Neuronal stem cell (in vitro differentiated cells): Measurements from ENCODE around the gene MYF6.

ENCODE experiments used
- DNase-seq: peaks from one replicate; pipeline ENCODE4 v3.0.0-alpha.2; 2013; ENCODE audit warnings: low spot score
- H2AFZ ChIP-seq: one replicate; pipeline ENCODE4 v1.6.1; 2013; ENCODE audit warnings: mild to moderate bottlenecking, low read length, inconsistent platforms
- H2AK5ac ChIP-seq: 2 replicates; pipeline ENCODE4 v1.6.1; 2013; ENCODE audit warnings: low read depth, mild to moderate bottlenecking, inconsistent platforms, low read length, moderate library complexity, mixed read lengths
- H2BK120ac ChIP-seq: 2 replicates; pipeline ENCODE4 v1.6.1; 2013; ENCODE audit warnings: low read depth, mild to moderate bottlenecking, inconsistent platforms, low read length, moderate library complexity, mixed read lengths
- H2BK12ac ChIP-seq: one replicate; pipeline ENCODE4 v1.6.1; 2013; ENCODE audit warnings: low read length, inconsistent platforms
- H2BK15ac ChIP-seq: 2 replicates; pipeline ENCODE4 v1.6.1; 2013; ENCODE audit warnings: mild to moderate bottlenecking, low read length, inconsistent platforms, mixed read lengths
- H2BK5ac ChIP-seq: one replicate; pipeline ENCODE4 v1.6.1; 2013; ENCODE audit warnings: inconsistent platforms, mild to moderate bottlenecking, low read length, moderate library complexity
- H3K14ac ChIP-seq: one replicate; pipeline ENCODE4 v1.6.1; 2013; ENCODE audit warnings: low read length, inconsistent platforms
- H3K18ac ChIP-seq: 2 replicates; pipeline ENCODE4 v1.6.1; 2013; ENCODE audit warnings: low read length, inconsistent platforms
- H3K23ac ChIP-seq: 2 replicates; pipeline ENCODE4 v1.6.1; 2013; ENCODE audit warnings: low read depth, mild to moderate bottlenecking, mixed read lengths, low read length, inconsistent platforms; ENCODE audit not compliant: poor library complexity
- H3K27ac ChIP-seq: replicated peaks from 3 replicates; pipeline ENCODE4 v1.5.1; 2013; ENCODE audit warnings: low read length, inconsistent platforms
- H3K27me3 ChIP-seq, 3 experiments: 2 replicates each; pipeline ENCODE4 v1.6.1; 2013; ENCODE audit warnings: low read length in 3 of 3, mild to moderate bottlenecking in 2 of 3, inconsistent platforms in 1 of 3, low read depth in 1 of 3, mixed read lengths in 1 of 3, moderate library complexity in 1 of 3; ENCODE audit not compliant: control insufficient read depth in 3 of 3, insufficient read depth in 3 of 3
- H3K36me3 ChIP-seq, 2 donors: replicated peaks in 1 of 2; 2 replicates each; pipeline ENCODE4 v1.6.1; 2013; ENCODE audit warnings: low read length in 2 of 2; ENCODE audit not compliant: control insufficient read depth in 2 of 2, insufficient read depth in 2 of 2
- H3K4ac ChIP-seq: 2 replicates; pipeline ENCODE4 v1.6.1; 2013; ENCODE audit warnings: inconsistent platforms, mild to moderate bottlenecking, low read length, moderate library complexity
- H3K4me1 ChIP-seq, 2 donors: 1 replicate in 1 of 2; 2 replicates in 1 of 2; pipeline ENCODE4 v1.6.1; 2013; ENCODE audit warnings: low read length in 2 of 2, low read depth in 1 of 2; ENCODE audit not compliant: control insufficient read depth in 2 of 2, insufficient read depth in 1 of 2
- H3K4me2 ChIP-seq: one replicate; pipeline ENCODE4 v1.6.1; 2013; ENCODE audit warnings: mild to moderate bottlenecking, low read length, inconsistent platforms; ENCODE audit not compliant: insufficient read depth, poor library complexity, severe bottlenecking
- H3K4me3 ChIP-seq, 2 donors: 2 replicates each; pipeline ENCODE4 v1.5.1; 2013; ENCODE audit warnings: low read length in 2 of 2, mild to moderate bottlenecking in 2 of 2, inconsistent platforms in 1 of 2, moderate library complexity in 1 of 2
- H3K79me1 ChIP-seq: one replicate; pipeline ENCODE4 v1.6.1; 2013; ENCODE audit warnings: low read depth, mild to moderate bottlenecking, inconsistent platforms, low read length, moderate library complexity
- H3K9ac ChIP-seq: one replicate; pipeline ENCODE4 v1.6.1; 2013; ENCODE audit warnings: mild to moderate bottlenecking, low read depth, low read length, inconsistent platforms; ENCODE audit not compliant: poor library complexity
- H3K9me3 ChIP-seq, 2 donors: replicated peaks in 1 of 2; 2 replicates each; pipeline versions ENCODE3 to v1.6.1; 2013; ENCODE audit warnings: low read length in 2 of 2, mild to moderate bottlenecking in 2 of 2, inconsistent platforms in 1 of 2, low read depth in 1 of 2, mixed read lengths in 1 of 2, moderate library complexity in 1 of 2; ENCODE audit not compliant: control insufficient read depth in 2 of 2, insufficient read depth in 1 of 2
- H4K8ac ChIP-seq: one replicate; pipeline ENCODE4 v1.6.1; 2013; ENCODE audit warnings: low read depth, mild to moderate bottlenecking, inconsistent platforms, low read length, moderate library complexity
- H4K91ac ChIP-seq: one replicate; pipeline ENCODE4 v1.6.1; 2013; ENCODE audit warnings: low read length, low read depth, mild to moderate bottlenecking, inconsistent platforms; ENCODE audit not compliant: poor library complexity
- WGBS, 2 donors: extraction: QIAGEN DNeasy Blood & Tissue Kit; methylation state at CpG; one replicate each; pipeline ENCODE4 v1.1.7; 2013; ENCODE audit warnings: missing lambda C conversion rate in 2 of 2, mixed read lengths in 1 of 2; ENCODE audit not compliant: insufficient read length in 2 of 2, insufficient replicate concordance in 1 of 2; ENCODE audit errors: extremely low coverage in 2 of 2; 5-methylcytosine and 5-hydroxymethylcytosine counted together

The MYF6 gene

DNA sequence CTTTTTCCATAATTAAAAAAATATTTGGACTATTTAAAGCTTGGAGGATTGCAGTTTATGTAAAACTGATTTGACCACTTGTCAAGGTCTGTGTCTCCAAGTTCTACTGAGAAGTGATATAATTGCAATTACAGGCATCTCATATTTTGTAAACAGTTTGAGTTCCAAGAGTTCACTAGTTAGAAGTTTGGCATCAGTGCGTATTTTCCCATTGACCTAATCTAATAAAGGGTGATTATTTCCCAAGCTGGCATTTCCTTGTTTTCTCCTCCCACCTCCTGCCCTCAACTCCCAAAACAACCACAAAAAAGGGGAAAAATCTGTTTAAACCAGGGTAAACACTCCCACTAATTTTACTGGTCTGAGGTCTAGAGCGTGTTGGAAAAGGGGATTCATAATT, 3.0 kb upstream of the MYF6 start:
- Histone ChIP-seq H3K27ac (no peak overlapping the region), H3K14ac (no peak overlapping the region), H3K23ac (no peak overlapping the region), H3K4me1 (peaks cover 4 to 7% of the 10 kb centered on the region in 2 donors), H4K8ac (no peak overlapping the region), H4K91ac (no peak overlapping the region), H3K4ac (no peak overlapping the region), H3K4me3 (no peak overlapping the region), H3K9ac (no peak overlapping the region), H2BK12ac (no peak overlapping the region), H3K79me1 (no peaks in the 10 kb centered on the region), H3K18ac (no peak overlapping the region), H3K27me3 (peaks cover 0 to 21% (median 2%) of the 10 kb centered on the region in 3 experiments), H2BK5ac (no peak overlapping the region), H2BK15ac (no peak overlapping the region), H3K36me3 (no peaks in the 10 kb centered on the region), H2AK5ac (no peak overlapping the region), H3K4me2 (no peak overlapping the region), H2AFZ (no peak overlapping the region), H2BK120ac (no peak overlapping the region), H3K9me3 (no peaks in the 10 kb centered on the region)
- DNase-seq, result no peak
- no CpG with 5 or more reads among the region's 2 CpGs for WGBS, 2 donors

DNA sequence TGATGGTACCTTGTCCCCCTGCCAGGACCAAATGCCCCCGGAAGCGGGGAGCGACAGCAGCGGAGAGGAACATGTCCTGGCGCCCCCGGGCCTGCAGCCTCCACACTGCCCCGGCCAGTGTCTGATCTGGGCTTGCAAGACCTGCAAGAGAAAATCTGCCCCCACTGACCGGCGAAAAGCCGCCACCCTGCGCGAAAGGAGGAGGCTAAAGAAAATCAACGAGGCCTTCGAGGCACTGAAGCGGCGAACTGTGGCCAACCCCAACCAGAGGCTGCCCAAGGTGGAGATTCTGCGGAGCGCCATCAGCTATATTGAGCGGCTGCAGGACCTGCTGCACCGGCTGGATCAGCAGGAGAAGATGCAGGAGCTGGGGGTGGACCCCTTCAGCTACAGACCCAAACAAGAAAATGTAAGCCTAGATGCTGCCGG, 410 bp downstream of the MYF6 start:
- no peak for DNase-seq
- H3K9ac ChIP-seq, result no peak overlapping the region
- no peaks in the 10 kb centered on the region for H3K36me3 ChIP-seq
- H3K4me2 ChIP-seq, result peak overlapping the region; percentile 50
- peaks cover 3 to 4% of the 10 kb centered on the region in 2 donors for H3K4me1 ChIP-seq
- H2BK5ac ChIP-seq, result no peak overlapping the region
- H3K14ac ChIP-seq, result no peak overlapping the region
- no peaks in the 10 kb centered on the region for H3K79me1 ChIP-seq
- no CpG with 5 or more reads among the region's 21 CpGs for WGBS, 2 donors
- no peak overlapping the region for H4K91ac ChIP-seq
- no peak overlapping the region for H3K23ac ChIP-seq
- H3K27me3 ChIP-seq, result peaks cover 0 to 32% (median 2%) of the 10 kb centered on the region in 3 experiments
- peak overlapping the region; percentile 72 for H2AFZ ChIP-seq
- H3K4me3 ChIP-seq, result peak overlapping the region in 1 of 2 donors; percentile 13
- H4K8ac ChIP-seq, result no peak overlapping the region
- no peak overlapping the region for H3K27ac ChIP-seq
- H3K18ac ChIP-seq, result peak overlapping the region; percentile 62
- H2AK5ac ChIP-seq, result no peak overlapping the region
- no peaks in the 10 kb centered on the region for H3K9me3 ChIP-seq
- no peak overlapping the region for H3K4ac ChIP-seq
- H2BK12ac ChIP-seq, result no peak overlapping the region
- H2BK120ac ChIP-seq, result no peak overlapping the region
- H2BK15ac ChIP-seq, result no peak overlapping the region

DNA sequence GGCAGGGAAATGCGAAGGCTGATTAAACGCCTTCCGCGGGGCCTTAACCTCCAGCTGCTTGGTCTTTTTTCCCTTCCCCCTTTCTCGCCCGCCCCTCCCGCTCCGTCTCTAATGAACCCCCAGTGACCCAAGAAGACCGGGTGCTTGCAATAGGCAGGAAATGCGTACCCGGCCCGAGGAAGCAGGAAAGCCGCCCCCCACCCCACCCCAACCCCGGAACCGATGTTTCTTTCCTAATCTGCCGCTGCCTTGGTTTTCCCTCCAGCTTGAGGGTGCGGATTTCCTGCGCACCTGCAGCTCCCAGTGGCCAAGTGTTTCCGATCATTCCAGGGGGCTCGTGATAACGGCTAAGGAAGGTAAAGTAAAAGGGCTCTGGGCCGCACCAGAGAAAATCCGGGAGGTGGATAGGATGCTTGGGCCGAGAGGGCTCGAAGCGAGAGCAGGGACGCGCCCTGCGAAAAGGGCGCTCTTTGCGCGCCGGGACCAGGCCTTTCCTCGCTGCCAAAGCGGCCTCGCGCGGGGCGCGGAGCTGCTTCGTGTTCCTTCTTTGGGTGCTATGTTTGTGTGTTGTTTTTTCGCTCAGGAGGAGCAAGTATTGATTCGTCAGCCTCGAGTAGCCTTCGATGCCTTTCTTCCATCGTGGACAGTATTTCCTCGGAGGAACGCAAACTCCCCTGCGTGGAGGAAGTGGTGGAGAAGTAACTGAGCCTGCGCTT, 983 bp downstream of the MYF6 start:
- Histone ChIP-seq H3K4ac (no peak overlapping the region), H2BK5ac (no peak overlapping the region), H3K27me3 (peaks cover 0 to 32% (median 2%) of the 10 kb centered on the region in 3 experiments), H3K4me2 (peak overlapping the region; percentile 50), H3K23ac (no peak overlapping the region), H3K4me1 (peaks cover 0 to 3% of the 10 kb centered on the region in 2 donors), H2BK120ac (no peak overlapping the region), H3K79me1 (no peaks in the 10 kb centered on the region), H2BK15ac (no peak overlapping the region), H3K18ac (no peak overlapping the region), H3K9ac (no peak overlapping the region), H2BK12ac (no peak overlapping the region), H4K8ac (no peak overlapping the region), H3K9me3 (no peaks in the 10 kb centered on the region), H3K14ac (no peak overlapping the region), H4K91ac (no peak overlapping the region), H3K36me3 (no peaks in the 10 kb centered on the region), H3K27ac (no peak overlapping the region), H2AK5ac (no peak overlapping the region), H3K4me3 (peak overlapping the region in 1 of 2 donors; percentile 75), H2AFZ (peak overlapping the region; percentile 72)
- no peak for DNase-seq
- no CpG with 5 or more reads among the region's 50 CpGs for WGBS, 2 donors

DNA sequence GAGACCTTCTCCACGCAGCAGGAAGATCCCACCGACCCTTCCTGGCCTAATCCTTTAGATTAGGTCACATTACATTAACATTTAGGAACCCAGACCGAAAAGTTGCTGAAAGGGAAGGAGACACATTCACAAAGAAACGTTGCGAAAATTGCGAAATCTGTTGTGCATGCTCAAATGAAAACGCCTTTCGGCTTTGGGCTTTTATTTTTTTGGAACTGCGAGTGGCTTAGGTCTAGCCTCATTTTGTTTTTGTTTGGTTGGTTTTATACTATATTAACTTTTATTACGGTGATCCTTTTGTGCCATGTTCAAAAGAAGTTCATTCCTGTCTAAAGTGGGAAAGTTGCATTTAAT, 1.5 kb downstream of the MYF6 start:
- peak overlapping the region in 1 of 2 donors; percentile 75 for H3K4me3 ChIP-seq
- peak overlapping the region; percentile 50 for H3K4me2 ChIP-seq
- H3K27me3 ChIP-seq, result peaks cover 0 to 32% (median 2%) of the 10 kb centered on the region in 3 experiments

More for the DNA sequence above, 1.5 kb downstream of the MYF6 start:
- H3K23ac ChIP-seq, result no peak overlapping the region
- no peak overlapping the region for H4K91ac ChIP-seq
- no peak overlapping the region for H3K27ac ChIP-seq
- H3K79me1 ChIP-seq, result no peaks in the 10 kb centered on the region
- H2AFZ ChIP-seq, result peak overlapping the region; percentile 72
- no peak overlapping the region for H3K4ac ChIP-seq
- DNase-seq, result no peak
- H3K4me1 ChIP-seq, result peaks cover 0 to 3% of the 10 kb centered on the region in 2 donors
- H2BK120ac ChIP-seq, result no peak overlapping the region
- no peak overlapping the region for H3K14ac ChIP-seq
- no peak overlapping the region for H2AK5ac ChIP-seq
- no CpG with 5 or more reads among the region's 10 CpGs for WGBS, 2 donors
- H3K36me3 ChIP-seq, result no peaks in the 10 kb centered on the region
- no peak overlapping the region for H2BK15ac ChIP-seq
- H3K9me3 ChIP-seq, result no peaks in the 10 kb centered on the region
- H3K18ac ChIP-seq, result no peak overlapping the region
- no peak overlapping the region for H3K9ac ChIP-seq
- H2BK12ac ChIP-seq, result no peak overlapping the region
- no peak overlapping the region for H4K8ac ChIP-seq
- no peak overlapping the region for H2BK5ac ChIP-seq
